ENCODE data around the gene PSMB4. TPM values are rescaled to one million over a fixed set of nuclear protein-coding genes. Genes with fewer than 3 reads are reported as not detected.

Gene PSMB4
- total and polyA plus RNA-seq, 2 experiments from 2014 or later: 348 to 417 TPM

GRCh38 chr1:151377150-151377884 lies 22.1 kb upstream of the PSMB4 start (continued):
- TF ChIP-seq ZNF462 (CRISPR knock-in tag; IDR thresholded peaks at IDR 0.05) (no peak), POLR2AphosphoS5 (IDR thresholded peaks at IDR 0.05; ENCODE audit: low read depth) (no peak), ZNF114 (CRISPR knock-in tag; IDR thresholded peaks at IDR 0.05) (no peak), REST (IDR thresholded peaks at IDR 0.05; ENCODE audit: unreplicated experiment) (no peak)
- TF ChIP-seq, protein P1, sequence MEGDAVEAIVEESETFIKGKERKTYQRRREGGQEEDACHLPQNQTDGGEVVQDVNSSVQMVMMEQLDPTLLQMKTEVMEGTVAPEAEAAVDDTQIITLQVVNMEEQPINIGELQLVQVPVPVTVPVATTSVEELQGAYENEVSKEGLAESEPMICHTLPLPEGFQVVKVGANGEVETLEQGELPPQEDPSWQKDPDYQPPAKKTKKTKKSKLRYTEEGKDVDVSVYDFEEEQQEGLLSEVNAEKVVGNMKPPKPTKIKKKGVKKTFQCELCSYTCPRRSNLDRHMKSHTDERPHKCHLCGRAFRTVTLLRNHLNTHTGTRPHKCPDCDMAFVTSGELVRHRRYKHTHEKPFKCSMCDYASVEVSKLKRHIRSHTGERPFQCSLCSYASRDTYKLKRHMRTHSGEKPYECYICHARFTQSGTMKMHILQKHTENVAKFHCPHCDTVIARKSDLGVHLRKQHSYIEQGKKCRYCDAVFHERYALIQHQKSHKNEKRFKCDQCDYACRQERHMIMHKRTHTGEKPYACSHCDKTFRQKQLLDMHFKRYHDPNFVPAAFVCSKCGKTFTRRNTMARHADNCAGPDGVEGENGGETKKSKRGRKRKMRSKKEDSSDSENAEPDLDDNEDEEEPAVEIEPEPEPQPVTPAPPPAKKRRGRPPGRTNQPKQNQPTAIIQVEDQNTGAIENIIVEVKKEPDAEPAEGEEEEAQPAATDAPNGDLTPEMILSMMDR (conservative IDR thresholded peaks at IDR 0.05; ENCODE audit: low read depth in 2 of 2): no peak

Data from GM23338 (cell line).